Left colon (tissue), 2 donors: ENCODE measurements around the gene FSTL4. TPM values are rescaled to one million over a fixed set of nuclear protein-coding genes. Genes with fewer than 3 reads are reported as not detected.
A peak's percentile ranks its signal among the peaks of the same experiment; 100 is the strongest.

Source experiments
- ATAC-seq: fragments of 200-7000 bp; cut with Tn5 transposase; one replicate; pipeline ENCODE4 v1.9.1; 2020; ENCODE audit warnings: mild to moderate bottlenecking, moderate library complexity
- DNase-seq, 2 donors: peaks; one replicate each; pipeline ENCODE4 v3.0.0-alpha.2; 2020
- intact Hi-C, 2 donors: fragments of 100-400 bp; cut with DNase I in 1 of 2; cut with micrococcal nuclease in 1 of 2; formaldehyde crosslinking; loops; one replicate each; pipeline versions ENCODE4 v1.11.2 to v1.14.0; 2022; cut with DNase I, micrococcal nuclease
- total RNA-seq, 2 donors: library from RNA; stranded (reverse); fragmentation: NEBNext Ultra II Directional; extraction: Animal tissue kit (Norgen Biotek cat#: 25700); gene quantifications; one replicate each; pipeline ENCODE4 v1.2.1, GENCODE V29; 2021
- donor health status: DM: no; HTN: no; CAD: no.
- donor health status: DM: yes; HTN: yes; CAD: no.

The FSTL4 gene
- total RNA-seq, 2 donors from 2014 or later = 0.34 to 0.39 TPM

GRCh38 chr5:133242221-133242835, 370.0 kb downstream of the FSTL4 start:
- intact Hi-C loops = no loop called here

DNA sequence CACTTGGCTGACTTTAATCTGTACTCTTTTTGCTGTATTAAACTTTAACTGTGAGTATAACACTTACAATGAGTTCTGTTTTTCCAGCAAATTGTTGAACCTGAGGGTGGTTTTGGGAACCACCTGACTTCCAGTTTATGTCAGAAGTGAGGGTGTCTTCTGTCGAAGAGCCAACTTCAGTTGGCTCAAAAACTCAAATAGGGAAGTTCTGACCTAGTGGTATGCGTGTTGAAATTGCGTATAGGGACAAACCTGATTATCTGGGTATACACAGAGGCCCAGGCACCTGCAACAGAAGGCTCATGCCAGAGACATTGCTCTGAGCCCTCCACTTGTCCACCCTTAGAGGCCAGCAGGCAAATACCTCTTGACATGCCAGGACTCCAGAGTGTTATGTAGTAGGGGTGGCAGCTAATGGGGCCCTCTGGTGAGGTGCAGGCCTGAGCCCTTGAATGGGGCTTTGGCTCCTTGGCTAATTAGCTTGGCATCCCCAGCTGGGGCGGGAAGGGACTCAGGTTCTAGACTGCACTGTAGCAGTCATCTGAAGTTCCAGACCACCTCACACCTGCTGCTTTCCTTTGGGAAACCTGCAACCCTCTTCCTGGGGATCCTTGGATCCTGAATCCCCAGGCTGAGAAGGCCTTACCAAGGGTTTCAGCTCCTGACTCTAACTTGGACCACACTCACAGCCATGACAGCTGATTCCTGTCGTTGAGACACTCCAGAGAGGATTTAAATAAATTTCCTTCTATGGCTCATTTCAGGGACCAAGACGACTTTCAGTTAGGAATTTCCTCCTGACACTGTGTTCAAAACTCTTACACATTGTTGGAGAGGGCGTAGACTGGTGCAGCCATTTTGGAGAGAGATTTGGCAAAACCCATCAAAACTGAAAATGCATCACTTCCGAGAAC, 370.9 kb downstream of the FSTL4 start:
- ATAC-seq = no peak

More at GRCh38 chr5:133242221-133242835, 370.0 kb downstream of the FSTL4 start:
- ATAC-seq (no peak), DNase-seq (no peak)

DNA sequence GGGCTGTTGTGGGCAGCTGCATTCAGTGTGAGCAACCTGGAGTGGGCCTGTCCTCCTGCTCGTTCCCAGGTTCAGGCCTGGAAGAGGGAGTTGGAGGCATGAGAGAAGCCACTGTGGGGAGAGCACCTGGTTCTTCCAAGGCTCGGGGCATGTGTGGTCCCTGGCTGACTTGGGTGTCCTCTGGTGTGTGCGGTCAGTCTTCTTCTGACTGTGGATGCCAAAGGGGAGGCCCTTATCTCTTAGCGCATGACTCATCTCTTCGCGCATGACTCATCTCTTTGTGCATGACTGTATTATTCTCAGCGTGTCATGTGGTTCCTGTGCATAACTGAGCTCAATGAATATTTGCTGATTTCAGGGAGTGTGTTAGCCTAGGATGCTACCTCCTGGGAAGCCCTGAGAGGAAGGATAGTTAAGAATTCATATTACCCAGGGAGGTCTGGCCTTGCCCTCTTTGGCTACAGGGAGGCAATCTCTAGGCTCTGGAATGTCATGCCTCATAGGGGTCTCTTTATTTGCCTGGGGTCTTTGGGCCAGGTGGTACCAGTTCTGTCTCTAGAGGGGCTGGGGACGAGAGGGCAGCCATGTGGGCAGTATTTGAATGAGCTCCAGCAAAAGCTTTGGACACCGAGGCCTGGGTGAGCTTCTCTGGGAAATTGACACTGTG, 371.8 kb downstream of the FSTL4 start:
- intact Hi-C loops = no loop called here
- DNase-seq = no peak

More for the DNA sequence above, 370.9 kb downstream of the FSTL4 start:
- intact Hi-C loops = no loop called here
- no peak for DNase-seq

DNA sequence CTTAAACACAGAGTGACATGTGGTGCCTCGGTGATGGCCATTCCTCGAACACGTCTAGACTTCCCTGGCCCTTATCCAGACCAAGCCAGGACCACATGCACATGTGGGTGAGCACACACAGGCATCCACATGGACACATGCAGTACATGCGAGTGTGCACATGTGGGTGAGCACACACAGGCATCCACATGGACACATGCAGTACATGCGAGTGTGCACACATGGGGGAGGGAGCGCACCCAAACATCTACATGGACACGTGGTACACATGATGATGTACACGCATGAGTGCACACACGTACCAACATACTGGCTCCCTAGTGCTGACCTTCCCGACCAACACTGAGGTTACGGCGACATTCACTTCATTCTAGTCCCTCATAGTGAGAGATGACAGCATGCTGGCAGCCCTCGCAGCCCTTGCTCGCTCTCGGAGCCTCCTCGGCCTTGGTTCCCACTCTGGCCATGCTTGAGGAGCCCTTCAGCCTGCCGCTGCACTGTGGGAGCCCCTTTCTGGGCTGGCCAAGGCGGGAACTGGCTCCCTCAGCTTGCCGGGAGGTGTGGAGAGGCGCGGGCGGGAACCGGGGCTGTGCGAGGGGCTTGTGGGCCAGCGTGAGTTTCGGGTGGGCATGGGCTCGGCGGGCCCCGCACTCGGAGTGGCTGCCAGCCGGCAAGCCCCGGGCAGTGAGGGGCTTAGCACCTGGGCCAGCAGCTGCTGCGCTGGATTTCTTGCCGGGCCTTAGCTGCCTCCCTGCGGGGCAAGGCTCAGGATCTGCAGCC, 373.7 kb downstream of the FSTL4 start:
- intact Hi-C loops = no loop called here
- no peak for DNase-seq
- ATAC-seq = no peak

More for the DNA sequence above, 371.8 kb downstream of the FSTL4 start:
- peak; percentile 46 for ATAC-seq

DNA sequence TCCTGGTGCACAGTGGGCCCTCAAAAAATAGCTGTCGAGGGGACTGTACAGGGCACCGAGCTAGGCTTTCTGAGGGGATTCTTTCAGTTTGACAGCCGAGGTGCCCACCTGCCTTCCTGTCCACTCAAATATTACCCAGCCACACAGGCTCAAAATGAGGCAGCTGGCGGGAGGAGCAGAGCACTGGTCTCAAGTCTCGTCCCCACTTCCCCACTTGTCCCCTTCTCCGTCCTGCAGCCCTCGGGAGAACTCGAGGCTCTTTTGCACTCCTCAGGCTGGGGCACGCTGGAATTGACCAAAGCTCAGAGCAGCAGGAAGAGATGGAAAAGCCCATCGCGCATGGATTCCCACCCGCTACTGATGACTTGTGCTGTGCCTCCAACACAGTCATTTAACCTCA, 375.4 kb downstream of the FSTL4 start:
- intact Hi-C loops = no loop called here
- no peak for ATAC-seq

GRCh38 chr5:133236541-133236951, 375.8 kb downstream of the FSTL4 start:
- intact Hi-C loops = no loop called here
- ATAC-seq (no peak), DNase-seq (no peak)

More for the DNA sequence above, 375.4 kb downstream of the FSTL4 start:
- DNase-seq = no peak

DNA sequence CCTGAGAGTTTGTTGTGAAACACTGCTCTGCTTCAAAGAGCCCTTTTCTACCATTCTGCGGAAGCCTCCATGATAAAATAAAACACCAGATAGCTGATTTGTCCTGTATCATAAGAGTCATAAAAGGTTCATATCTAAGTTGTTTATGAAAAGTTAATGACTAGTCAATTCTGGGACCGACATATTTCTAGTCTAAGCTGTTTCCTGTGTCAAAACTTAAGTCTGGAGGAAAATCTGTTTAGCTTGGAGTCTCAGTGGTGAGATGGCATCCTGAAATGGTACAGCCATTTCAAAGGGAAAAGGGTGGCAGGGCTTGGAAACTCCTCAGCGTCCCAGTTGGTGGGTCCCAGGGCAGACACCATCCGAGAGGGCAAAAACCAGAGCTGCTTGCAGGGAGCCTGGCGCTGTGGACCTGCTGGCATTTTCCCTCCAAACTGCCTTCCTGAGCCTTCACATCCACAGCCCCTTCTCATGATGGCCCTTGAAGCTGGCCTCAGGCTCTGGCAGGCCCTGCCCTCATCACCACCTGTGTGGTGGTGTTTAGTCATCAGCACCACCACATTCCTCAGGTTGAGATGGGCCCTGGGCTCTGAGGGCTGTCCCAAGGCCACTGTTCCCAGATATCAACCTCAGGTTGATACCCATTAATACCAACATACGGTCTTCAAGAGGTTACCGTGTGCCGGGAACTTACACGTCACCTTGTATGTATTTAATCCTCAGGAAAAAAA, 376.5 kb downstream of the FSTL4 start:
- intact Hi-C loops = no loop called here
- no peak for DNase-seq
- ATAC-seq = no peak

GRCh38 chr5:133234911-133235310, 377.4 kb downstream of the FSTL4 start:
- no peak for ATAC-seq
- intact Hi-C loops = no loop called here
- no peak for DNase-seq

DNA sequence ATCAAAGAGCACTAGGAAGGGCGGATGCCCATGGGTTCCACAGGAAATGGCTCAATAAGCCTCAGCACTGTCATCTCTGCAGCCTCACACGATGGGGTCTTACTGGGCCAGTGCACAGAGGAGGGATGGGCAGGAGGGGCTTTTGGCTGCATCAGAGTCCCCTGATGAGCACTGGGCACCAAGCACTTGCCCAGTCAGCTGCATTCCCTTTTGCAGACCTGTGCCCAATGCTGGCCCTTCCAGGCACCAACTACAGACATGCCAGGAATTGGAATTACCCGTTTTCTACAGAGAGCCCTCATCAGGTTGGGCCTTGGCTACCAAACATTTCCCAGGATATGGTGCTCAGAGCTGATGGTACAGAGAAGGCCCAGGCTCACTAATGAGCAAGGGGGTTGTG, 378.1 kb downstream of the FSTL4 start:
- intact Hi-C loops = no loop called here
- no peak for DNase-seq

DNA sequence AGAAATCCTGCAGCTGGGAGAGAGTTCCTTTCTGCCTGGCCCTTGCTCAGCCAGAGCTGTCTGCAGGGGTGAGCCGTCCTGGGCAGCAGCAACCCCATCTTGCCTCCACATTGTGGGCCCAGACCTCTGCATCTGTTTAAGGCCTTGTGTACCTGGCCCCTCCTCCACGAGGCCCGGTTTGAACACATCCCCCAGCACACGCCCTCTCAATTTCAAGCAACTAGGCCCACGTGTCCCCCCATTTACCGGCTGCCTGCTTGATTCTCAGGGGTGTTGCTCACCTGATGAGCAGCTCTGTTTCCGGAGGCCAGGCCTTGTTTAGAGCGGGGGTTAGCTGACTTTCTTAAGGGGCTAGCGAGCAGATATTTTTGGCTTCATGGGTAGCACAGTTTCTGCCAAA, 378.7 kb downstream of the FSTL4 start:
- ATAC-seq (no peak), DNase-seq (no peak)
- intact Hi-C loops = no loop called here

More for the DNA sequence above, 378.1 kb downstream of the FSTL4 start:
- no peak for ATAC-seq

- ATAC-seq = no peak
- intact Hi-C loops = no loop called here
Measured at GRCh38 chr5:133232911-133233310, 379.4 kb downstream of the FSTL4 start.

GRCh38 chr5:133232435-133232834, 379.9 kb downstream of the FSTL4 start:
- DNase-seq = no peak
- intact Hi-C loops = no loop called here
- ATAC-seq = peak; percentile 23

More at GRCh38 chr5:133232911-133233310, 379.4 kb downstream of the FSTL4 start:
- DNase-seq = no peak

- intact Hi-C loops = no loop called here
- DNase-seq (peak; percentile 66 to 68), ATAC-seq (peak; percentile 99)
Measured at GRCh38 chr5:133232011-133232410, 380.3 kb downstream of the FSTL4 start.

- ATAC-seq (peak; percentile 32), DNase-seq (no peak)
- intact Hi-C loops = no loop called here
Measured at GRCh38 chr5:133230823-133231578, 381.3 kb downstream of the FSTL4 start.

GRCh38 chr5:133229931-133230664, 382.2 kb downstream of the FSTL4 start:
- intact Hi-C loops = no loop called here
- DNase-seq (no peak), ATAC-seq (no peak)

DNA sequence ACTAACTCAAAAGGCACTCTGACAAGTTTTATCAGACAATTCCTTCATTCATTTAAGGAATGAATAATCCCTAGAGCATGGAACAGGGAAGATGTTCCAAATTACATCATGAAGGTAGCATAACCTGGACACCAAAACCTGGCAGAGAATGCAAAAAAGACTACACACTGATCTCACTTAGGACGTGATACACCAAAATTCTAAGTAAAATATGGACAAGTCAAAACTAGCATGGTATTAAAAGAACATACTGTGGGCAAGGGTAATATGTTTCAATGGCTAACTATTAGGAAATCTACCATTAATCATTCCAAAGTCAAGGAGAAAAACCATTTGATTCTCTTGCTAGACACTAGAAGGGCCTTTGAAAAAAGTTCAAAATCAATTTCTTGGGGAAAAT, 384.0 kb downstream of the FSTL4 start:
- DNase-seq (no peak), ATAC-seq (no peak)
- intact Hi-C loops = no loop called here

DNA sequence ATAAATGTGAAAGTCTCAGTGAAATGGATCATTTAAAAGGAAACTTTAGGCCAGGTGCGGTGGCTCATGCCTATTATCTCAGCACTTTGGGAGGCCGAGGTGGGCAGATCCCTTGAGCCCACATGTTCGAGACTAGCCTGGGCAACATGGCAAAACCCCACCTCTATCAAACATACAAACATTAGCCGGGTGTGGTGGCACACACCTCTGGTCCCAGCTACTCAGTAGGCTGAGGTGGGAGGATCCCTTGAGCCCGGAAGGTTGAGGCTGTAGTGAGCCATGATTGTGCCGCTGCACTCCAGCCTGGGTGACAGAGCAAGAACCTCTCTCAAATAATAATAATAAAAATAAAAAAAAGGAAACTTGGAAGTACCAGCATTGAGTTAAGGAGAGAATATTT, 384.4 kb downstream of the FSTL4 start:
- ATAC-seq = no peak
- intact Hi-C loops = no loop called here
- DNase-seq = no peak
